Measurements from ENCODE around the gene DCUN1D1. TPM values are rescaled to one million over a fixed set of nuclear protein-coding genes. Genes with fewer than 3 reads are reported as not detected.

The DCUN1D1 gene
- total RNA-seq, 1 experiment from 2014 or later = 71.7 TPM

DNA sequence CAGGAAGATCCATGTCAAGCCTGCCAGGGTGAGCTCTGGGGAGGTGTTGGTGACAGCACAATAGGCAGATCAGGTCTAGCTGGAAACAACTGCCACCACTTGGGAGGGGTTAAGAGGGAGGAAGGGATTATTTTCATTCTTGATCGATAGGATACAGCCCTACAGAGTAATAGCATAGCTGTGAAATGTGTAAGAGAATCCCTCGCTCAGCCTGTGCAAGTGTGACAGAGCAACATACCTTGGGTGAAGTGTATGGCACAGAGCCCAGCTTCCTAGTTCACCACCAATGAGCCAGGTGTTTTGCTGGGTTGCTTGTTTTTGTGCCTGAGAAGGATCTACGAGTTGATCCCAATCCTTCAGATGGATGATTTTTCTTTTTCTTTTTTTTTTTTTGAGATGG, 9.2 kb upstream of the DCUN1D1 start:
- Histone ChIP-seq H2BK5ac (ENCODE audit: insufficient read length, low read length) (no peak overlapping the region), H3K4me2 (ENCODE audit: insufficient read depth, insufficient read length, low read length) (no peak overlapping the region), H2AK5ac (ENCODE audit: insufficient read length, low read length) (no peak overlapping the region), H3K4me1 (ENCODE audit: insufficient read depth, low read length) (no peaks in the 10 kb centered on the region), H2AFZ (ENCODE audit: low read length) (no peak overlapping the region), H4K20me1 (ENCODE audit: control insufficient read depth, insufficient read depth, insufficient read length) (no peaks in the 10 kb centered on the region), H3K27me3 (ENCODE audit: insufficient read depth, low read length) (no peaks in the 10 kb centered on the region), H3K9ac (ENCODE audit: extremely low read depth, insufficient read length, low read length) (no peak overlapping the region), H2BK15ac (ENCODE audit: low read depth, low read length) (no peak overlapping the region), H3K4ac (ENCODE audit: low read depth, low read length) (no peak overlapping the region), H3T11ph (ENCODE audit: low read length) (no peak overlapping the region), H3K18ac (ENCODE audit: insufficient read length, low read depth, low read length) (no peak overlapping the region), H2BK12ac (ENCODE audit: insufficient read length, low read depth, low read length) (no peak overlapping the region), H2BK20ac (ENCODE audit: low read depth, low read length, poor library complexity, severe bottlenecking) (no peak overlapping the region), H4K8ac (replicated peaks; ENCODE audit: insufficient read length, low read depth, low read length) (no peak overlapping the region), H3K79me2 (ENCODE audit: insufficient read depth, low read length) (no peaks in the 10 kb centered on the region), H3K23me2 (ENCODE audit: insufficient read length, low read depth, low read length, poor library complexity, severe bottlenecking) (no peaks in the 10 kb centered on the region), H4K5ac (ENCODE audit: insufficient read length, low read depth, low read length) (no peak overlapping the region), H3K23ac (ENCODE audit: insufficient read length, low read depth, low read length) (no peak overlapping the region), H3K56ac (ENCODE audit: insufficient read length, low read depth, low read length) (no peak overlapping the region), H3K14ac (ENCODE audit: insufficient read depth, low read length) (no peak overlapping the region), H4K91ac (ENCODE audit: insufficient read length, low read depth, low read length) (no peak overlapping the region), H3K79me1 (ENCODE audit: insufficient read depth, low read depth, low read length, poor library complexity, severe bottlenecking) (no peaks in the 10 kb centered on the region), H3K9me3 (ENCODE audit: control insufficient read depth, low read depth, low read length) (no peaks in the 10 kb centered on the region), H2BK120ac (ENCODE audit: low read depth, low read length, poor library complexity, severe bottlenecking) (no peak overlapping the region), H3K27ac (ENCODE audit: insufficient read length, low read depth, low read length) (no peak overlapping the region)
- Mint-ChIP-seq H3K9me3 (peaks cover 2% of the 10 kb centered on the region in 2 experiments; a peak in 2 of 5 replicates), H3K4me1 (no peaks in the 10 kb centered on the region), H3K4me3 (no peak overlapping the region), H3K36me3 (ENCODE audit: insufficient read depth in 1 of 3, low read depth in 3 of 3) (peaks cover 0 to 4% (median 2%) of the 10 kb centered on the region in 3 experiments; a peak in 3 of 7 replicates), H3K27ac (no peak overlapping the region), H3K27me3 (ENCODE audit: low read depth) (no peaks in the 10 kb centered on the region)
- DNase-seq = no peak
- no CpG with 5 or more reads among the region's 3 CpGs for WGBS (ENCODE audit: extremely low coverage, insufficient read length, low lambda C conversion rate)
- TF ChIP-seq, protein P1, sequence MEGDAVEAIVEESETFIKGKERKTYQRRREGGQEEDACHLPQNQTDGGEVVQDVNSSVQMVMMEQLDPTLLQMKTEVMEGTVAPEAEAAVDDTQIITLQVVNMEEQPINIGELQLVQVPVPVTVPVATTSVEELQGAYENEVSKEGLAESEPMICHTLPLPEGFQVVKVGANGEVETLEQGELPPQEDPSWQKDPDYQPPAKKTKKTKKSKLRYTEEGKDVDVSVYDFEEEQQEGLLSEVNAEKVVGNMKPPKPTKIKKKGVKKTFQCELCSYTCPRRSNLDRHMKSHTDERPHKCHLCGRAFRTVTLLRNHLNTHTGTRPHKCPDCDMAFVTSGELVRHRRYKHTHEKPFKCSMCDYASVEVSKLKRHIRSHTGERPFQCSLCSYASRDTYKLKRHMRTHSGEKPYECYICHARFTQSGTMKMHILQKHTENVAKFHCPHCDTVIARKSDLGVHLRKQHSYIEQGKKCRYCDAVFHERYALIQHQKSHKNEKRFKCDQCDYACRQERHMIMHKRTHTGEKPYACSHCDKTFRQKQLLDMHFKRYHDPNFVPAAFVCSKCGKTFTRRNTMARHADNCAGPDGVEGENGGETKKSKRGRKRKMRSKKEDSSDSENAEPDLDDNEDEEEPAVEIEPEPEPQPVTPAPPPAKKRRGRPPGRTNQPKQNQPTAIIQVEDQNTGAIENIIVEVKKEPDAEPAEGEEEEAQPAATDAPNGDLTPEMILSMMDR (conservative IDR thresholded peaks at IDR 0.05) = no peak
